GM18858 (cell line): Measurements from ENCODE around the gene WDR70.
"Not testable (repeated sequence)": the region's sequence is repeated elsewhere in the genome, so short reads cannot be mapped to it uniquely, and the experiment has no call there.

ENCODE experiments used
- ATAC-seq: cut with Tn5 transposase; IDR thresholded peaks from one replicate; pipeline ENCODE4 v1.9.1; 2021; ENCODE audit not compliant: unreplicated experiment

WDR70 gene

GRCh38 chr5:37672118-37672588 is 293.0 kb downstream of the WDR70 start:
- peak; percentile 94 for ATAC-seq

GRCh38 chr5:37674361-37674760 is 295.2 kb downstream of the WDR70 start:
- not testable (repeated sequence) for ATAC-seq

GRCh38 chr5:37679326-37679725 is 300.2 kb downstream of the WDR70 start:
- not testable (repeated sequence) for ATAC-seq

GRCh38 chr5:37679903-37680302 is 300.8 kb downstream of the WDR70 start:
- not testable (repeated sequence) for ATAC-seq

GRCh38 chr5:37683072-37683471 is 304.0 kb downstream of the WDR70 start:
- no peak for ATAC-seq

GRCh38 chr5:37685211-37685610 is 306.1 kb downstream of the WDR70 start:
- no peak for ATAC-seq

GRCh38 chr5:37685816-37686215 is 306.7 kb downstream of the WDR70 start:
- no peak for ATAC-seq

- not testable (repeated sequence) for ATAC-seq
Measured at GRCh38 chr5:37688925-37689324, 309.8 kb downstream of the WDR70 start.

GRCh38 chr5:37694333-37694732 is 315.2 kb downstream of the WDR70 start:
- ATAC-seq, result not testable (repeated sequence)

- no peak for ATAC-seq
Measured at GRCh38 chr5:37694867-37695266, 315.7 kb downstream of the WDR70 start.

- ATAC-seq, result no peak
Measured at GRCh38 chr5:37695647-37696046, 316.5 kb downstream of the WDR70 start.

GRCh38 chr5:37696190-37697021 is 317.3 kb downstream of the WDR70 start:
- ATAC-seq, result no peak

- peak; percentile 34 for ATAC-seq
Measured at GRCh38 chr5:37701868-37702267, 322.8 kb downstream of the WDR70 start.

GRCh38 chr5:37703841-37704241 is 324.7 kb downstream of the WDR70 start:
- no peak for ATAC-seq

- no peak for ATAC-seq
Measured at GRCh38 chr5:37704406-37704805, 325.3 kb downstream of the WDR70 start.

GRCh38 chr5:37709020-37709419 is 329.9 kb downstream of the WDR70 start:
- ATAC-seq, result no peak

- ATAC-seq, result no peak
Measured at GRCh38 chr5:37710965-37711364, 331.8 kb downstream of the WDR70 start.

GRCh38 chr5:37712750-37713149 is 333.6 kb downstream of the WDR70 start:
- no peak for ATAC-seq

GRCh38 chr5:37714756-37715155 is 335.6 kb downstream of the WDR70 start:
- no peak for ATAC-seq

- no peak for ATAC-seq
Measured at GRCh38 chr5:37715361-37715760, 336.2 kb downstream of the WDR70 start.

- no peak for ATAC-seq
Measured at GRCh38 chr5:37715992-37716391, 336.9 kb downstream of the WDR70 start.

- no peak for ATAC-seq
Measured at GRCh38 chr5:37716405-37716804, 337.3 kb downstream of the WDR70 start.

- no peak for ATAC-seq
Measured at GRCh38 chr5:37717276-37717612, 338.1 kb downstream of the WDR70 start.
